ENCODE data around the gene ITSN2.

The ITSN2 gene

DNA sequence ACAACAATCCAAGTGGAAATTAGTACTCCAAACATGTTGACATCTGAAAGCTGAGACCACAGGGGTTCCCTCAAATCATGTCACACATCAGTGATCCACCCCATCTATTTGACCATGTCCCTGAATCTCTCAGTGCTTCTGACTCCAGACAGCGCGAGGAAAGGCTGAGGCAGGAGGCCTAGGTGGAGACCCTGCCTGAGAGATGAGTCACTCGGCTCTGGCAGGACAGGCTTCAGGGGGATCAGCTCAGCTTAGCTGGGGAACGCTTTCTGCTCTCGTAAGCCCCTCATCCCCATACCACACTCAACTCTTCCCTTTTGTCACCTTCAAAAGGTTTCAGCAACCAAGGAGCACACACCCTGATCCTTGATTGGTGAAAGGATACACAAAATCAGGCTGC, 191.3 kb downstream of the ITSN2 start:
- no peak for DNase-seq

DNA sequence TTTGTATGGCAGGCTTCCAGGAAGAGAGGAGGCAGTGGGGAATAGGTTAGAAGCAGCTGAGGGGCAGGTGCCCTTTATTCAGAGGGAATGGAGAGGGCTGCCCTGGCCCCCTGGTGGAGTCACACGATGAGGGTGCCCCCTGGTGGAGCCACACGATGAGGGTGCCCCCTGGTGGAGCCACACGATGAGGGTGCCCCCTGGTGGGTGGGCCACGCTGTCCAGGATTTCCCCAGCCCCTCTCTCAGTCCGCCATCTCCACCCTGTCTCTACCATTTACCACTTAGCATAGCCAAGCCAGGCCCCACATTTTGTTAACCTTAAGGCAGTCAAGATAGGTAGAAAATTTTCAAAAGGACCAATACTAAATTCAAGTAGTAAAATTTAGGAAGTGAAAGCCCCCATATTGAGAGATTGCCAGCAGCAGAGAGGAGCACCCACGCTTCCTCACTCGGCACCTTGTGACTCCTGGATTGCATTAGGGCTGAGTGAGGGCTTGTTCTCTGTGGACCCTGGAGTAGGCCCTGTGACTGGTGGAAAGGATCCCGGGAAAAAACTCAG, 195.8 kb downstream of the ITSN2 start:
- DNase-seq: no peak

DNA sequence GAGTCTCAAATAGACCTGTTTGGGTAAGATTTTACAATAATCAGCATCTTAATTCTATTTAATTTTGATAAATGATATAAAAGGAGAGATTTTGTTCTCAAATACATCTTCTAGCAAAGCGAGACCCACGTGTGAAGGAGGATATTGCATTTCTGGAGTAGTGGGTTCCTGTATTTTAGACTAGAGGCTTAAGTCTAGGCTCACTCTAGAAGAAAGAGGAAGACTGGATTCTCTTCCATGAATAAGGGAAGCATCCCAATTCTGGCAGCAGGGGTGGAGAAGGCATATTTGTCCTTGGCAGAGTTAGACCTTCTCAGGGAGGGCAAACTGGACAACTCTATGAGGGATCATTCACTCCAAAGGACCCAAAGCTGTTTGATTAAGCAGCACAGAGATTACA, 196.7 kb downstream of the ITSN2 start:
- DNase-seq: no peak

DNA sequence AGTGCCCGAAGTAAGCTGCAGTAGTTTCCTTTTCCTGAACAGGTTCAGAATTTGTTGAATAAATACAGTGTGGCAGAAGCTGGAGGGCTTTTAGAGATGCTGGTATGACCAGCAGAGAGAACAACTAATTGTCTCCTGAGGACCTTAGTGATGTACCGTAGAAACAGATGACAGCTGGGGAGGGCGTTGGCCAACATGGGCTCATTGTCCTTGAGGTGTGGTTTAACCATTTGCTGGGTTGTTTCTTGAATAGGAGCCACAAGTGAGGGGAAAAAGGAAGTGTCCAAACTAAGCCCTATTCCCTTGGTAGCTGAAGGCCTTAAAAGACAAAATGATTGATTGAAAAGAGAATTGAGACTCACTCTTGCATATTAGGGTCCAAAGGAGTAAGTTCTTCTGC, 197.2 kb downstream of the ITSN2 start:
- DNase-seq: no peak

GRCh38 chr2:24162494-24162893, 197.8 kb downstream of the ITSN2 start:
- no peak for DNase-seq

- no peak for DNase-seq
Observed at GRCh38 chr2:24160761-24161160, 199.6 kb downstream of the ITSN2 start.

- no peak for DNase-seq
Observed at GRCh38 chr2:24159708-24160107, 200.6 kb downstream of the ITSN2 start.

DNA sequence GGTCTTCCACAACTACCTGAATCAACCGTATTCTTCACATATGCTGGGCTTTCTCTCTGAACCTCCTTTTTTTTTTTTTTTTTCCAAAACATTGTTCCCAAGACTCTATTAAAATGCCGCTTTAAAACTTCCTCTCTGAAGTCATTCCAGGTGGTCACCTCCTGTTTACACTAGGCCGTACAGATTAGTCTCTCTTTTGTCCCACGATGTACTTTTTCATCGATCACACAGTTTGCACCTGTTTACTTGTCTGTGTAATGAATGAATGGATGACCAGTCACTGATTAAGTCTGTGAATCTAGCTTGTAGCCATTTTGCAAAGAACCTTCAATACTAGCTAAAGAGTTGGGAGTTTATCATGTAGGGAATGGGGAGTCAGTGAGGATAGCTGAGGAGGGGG, 202.2 kb downstream of the ITSN2 start:
- DNase-seq: no peak

GRCh38 chr2:24153478-24153877, 206.9 kb downstream of the ITSN2 start:
- no peak for DNase-seq
